Epithelial cell of esophagus (primary cell): ENCODE results near the gene ZNF488.

Experiments used
- DNase-seq: peaks from one replicate; pipeline ENCODE4 v3.0.0; 2010; ENCODE audit warnings: low read depth
- H3K4me3 ChIP-seq: 2 replicates; pipeline ENCODE4 v1.5.1; 2011; ENCODE audit warnings: mild to moderate bottlenecking, low read length, control low read depth
- CTCF ChIP-seq: IDR thresholded peaks from 2 replicates; pipeline ENCODE4 v1.5.1; 2011; ENCODE audit warnings: low read depth, mild to moderate bottlenecking, low read length, control low read depth, inconsistent platforms; ENCODE audit not compliant: insufficient read depth; ENCODE audit errors: missing control alignments

ZNF488 gene

GRCh38 chr10:47384148-47384921 is at the start of gene ZNF488:
TSS of gene ZNF488 (minus strand) at chr10:47384293. CDS start at chr10:47368829, 15,464 bp downstream.
- peak; percentile 89 for DNase-seq
- H3K4me3 ChIP-seq: peak within 1 kb of the TSS; percentile 65
- no peak for TF ChIP-seq CTCF

DNA sequence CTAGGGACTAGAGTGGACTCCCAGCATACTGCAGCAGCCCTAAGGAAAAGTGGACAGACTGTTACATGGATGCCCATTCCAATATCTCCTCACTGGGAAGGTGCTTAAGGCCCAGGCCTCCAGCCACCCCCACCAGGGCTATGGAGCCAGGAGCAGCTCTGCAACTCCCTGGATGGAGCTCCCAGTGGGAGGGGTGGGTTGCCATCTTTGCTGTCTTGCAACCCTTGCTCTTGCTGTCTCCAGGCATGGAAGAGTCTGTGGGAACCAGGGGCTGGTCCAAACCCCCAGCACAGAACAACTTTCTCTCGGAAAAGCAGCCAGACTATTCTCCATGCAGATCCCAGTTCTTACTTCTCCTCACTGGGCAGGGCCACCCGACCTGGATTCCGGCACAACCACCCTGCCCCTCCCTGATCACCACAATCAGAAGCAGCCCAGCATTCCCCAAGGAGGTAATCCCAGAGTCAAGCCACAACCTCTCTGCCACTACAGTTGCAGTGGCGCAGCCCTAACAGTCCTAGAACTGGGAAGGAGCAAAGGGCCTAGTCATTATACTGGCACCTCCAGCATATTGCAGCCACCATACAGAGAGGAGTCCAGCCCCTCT is 41.8 kb upstream of the ZNF488 start:
- H3K4me3 ChIP-seq: no peak overlapping the region
- DNase-seq: no peak
- TF ChIP-seq CTCF: no peak

- H3K4me3 ChIP-seq: no peak overlapping the region
- no peak for TF ChIP-seq CTCF
- no peak for DNase-seq
Measured at GRCh38 chr10:47424231-47424630, 40.1 kb upstream of the ZNF488 start.

DNA sequence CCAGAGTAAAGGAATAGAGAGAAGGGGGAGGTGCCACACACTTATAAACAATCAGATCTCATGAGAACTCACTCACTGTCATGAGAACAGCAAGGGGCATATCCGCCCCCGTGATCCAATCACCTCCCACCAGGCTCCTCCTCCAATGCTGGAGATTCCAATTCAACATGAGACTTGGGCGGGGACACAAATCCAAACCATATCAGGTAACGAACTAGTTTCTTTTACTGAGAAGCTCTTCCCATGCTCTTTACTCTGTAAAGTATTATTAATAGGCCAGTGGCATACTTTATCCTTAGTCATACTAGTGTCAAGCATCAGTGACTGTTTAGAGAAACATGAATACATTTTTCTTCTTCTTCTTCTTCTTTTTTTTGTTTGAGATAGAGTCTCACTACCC is 39.4 kb upstream of the ZNF488 start:
- DNase-seq: peak; percentile 18
- H3K4me3 ChIP-seq: no peak overlapping the region
- no peak for TF ChIP-seq CTCF

DNA sequence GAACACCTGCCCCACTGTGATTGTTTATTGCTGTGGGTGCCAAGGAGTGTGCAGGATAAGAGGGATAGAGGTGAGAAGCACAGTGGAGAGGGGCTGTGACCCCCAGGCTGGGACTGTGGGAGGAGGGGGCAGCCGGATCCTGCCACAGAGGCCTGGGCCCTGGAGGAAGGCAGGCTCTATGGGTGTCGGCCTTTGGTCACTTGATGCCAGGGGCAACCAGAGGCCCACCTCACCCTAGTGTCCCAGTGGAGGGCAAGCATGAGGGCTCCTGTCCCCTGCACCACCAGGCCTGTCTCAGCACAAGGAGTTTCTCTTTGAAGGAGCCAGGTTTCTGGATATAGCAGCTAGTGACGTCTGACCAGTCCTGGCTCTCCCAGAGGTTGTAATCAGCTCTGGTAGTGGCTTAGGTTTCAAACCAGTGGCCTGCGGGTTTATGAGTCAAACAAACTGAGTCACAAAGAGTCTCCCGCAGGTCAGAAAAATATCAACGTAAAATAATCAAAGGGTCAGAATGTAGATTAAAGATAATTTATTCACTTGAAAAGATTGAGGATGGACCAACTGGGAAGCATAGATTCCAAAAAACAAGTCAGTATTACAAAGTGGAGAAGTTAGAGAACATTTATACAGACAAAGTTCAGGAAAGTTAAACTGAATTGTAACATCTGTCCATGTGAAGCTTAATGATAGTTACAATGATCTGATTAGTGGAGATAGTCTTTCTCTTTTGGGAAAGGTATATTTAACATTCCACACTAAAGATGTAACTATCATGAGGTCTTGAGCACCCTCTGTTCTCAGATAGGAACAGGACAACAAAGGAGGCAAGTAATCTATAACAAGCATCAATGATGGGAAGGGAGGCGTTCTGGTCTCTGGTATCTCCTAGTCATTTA is 37.2 kb upstream of the ZNF488 start:
- H3K4me3 ChIP-seq: no peak overlapping the region
- TF ChIP-seq CTCF: no peak
- DNase-seq: peak; percentile 76

- DNase-seq: no peak
- H3K4me3 ChIP-seq: no peak overlapping the region
- TF ChIP-seq CTCF: no peak
Measured at GRCh38 chr10:47420305-47421056, 36.4 kb upstream of the ZNF488 start.
